Measurements from ENCODE around the gene SNAP91.

SNAP91 gene

DNA sequence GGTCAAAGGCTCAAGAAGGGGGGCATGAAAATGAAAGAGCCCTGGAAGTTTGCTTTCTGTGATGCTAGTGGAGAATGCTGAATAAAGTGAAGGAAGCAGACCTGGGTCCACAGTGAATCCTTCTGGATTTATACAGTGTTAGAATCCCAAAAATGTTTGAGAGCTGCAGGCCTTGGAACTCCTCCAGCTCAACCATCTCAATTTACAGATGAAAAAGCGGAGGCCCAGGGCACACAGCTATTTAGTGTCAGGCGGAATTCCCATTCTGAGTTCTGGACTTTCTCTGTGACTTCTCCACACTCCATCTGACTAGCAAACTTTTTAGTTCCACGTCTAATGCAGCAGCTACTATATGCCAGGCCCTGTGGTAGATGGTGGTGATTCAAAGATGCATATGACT lies 198.1 kb downstream of the SNAP91 start:
- no peak for TF ChIP-seq POLR2AphosphoS5 (IDR thresholded peaks at IDR 0.05; ENCODE audit: low read depth, low read length)
- TF ChIP-seq TAF1 (IDR thresholded peaks at IDR 0.05; ENCODE audit: borderline replicate concordance, insufficient read depth, low read length): no peak
- TF ChIP-seq FOXP2 (optimal IDR thresholded peaks at IDR 0.05; ENCODE audit: borderline replicate concordance, extremely low read depth, extremely low read length, insufficient read depth): no peak
- TF ChIP-seq, protein P1, sequence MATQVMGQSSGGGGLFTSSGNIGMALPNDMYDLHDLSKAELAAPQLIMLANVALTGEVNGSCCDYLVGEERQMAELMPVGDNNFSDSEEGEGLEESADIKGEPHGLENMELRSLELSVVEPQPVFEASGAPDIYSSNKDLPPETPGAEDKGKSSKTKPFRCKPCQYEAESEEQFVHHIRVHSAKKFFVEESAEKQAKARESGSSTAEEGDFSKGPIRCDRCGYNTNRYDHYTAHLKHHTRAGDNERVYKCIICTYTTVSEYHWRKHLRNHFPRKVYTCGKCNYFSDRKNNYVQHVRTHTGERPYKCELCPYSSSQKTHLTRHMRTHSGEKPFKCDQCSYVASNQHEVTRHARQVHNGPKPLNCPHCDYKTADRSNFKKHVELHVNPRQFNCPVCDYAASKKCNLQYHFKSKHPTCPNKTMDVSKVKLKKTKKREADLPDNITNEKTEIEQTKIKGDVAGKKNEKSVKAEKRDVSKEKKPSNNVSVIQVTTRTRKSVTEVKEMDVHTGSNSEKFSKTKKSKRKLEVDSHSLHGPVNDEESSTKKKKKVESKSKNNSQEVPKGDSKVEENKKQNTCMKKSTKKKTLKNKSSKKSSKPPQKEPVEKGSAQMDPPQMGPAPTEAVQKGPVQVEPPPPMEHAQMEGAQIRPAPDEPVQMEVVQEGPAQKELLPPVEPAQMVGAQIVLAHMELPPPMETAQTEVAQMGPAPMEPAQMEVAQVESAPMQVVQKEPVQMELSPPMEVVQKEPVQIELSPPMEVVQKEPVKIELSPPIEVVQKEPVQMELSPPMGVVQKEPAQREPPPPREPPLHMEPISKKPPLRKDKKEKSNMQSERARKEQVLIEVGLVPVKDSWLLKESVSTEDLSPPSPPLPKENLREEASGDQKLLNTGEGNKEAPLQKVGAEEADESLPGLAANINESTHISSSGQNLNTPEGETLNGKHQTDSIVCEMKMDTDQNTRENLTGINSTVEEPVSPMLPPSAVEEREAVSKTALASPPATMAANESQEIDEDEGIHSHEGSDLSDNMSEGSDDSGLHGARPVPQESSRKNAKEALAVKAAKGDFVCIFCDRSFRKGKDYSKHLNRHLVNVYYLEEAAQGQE (IDR thresholded peaks at IDR 0.05; ENCODE audit: insufficient read depth in 1 of 2, low read depth in 2 of 2, low read length in 2 of 2): no peak
- no peak for TF ChIP-seq SIN3A (IDR thresholded peaks at IDR 0.05; ENCODE audit: borderline replicate concordance, insufficient read depth, low read length)

DNA sequence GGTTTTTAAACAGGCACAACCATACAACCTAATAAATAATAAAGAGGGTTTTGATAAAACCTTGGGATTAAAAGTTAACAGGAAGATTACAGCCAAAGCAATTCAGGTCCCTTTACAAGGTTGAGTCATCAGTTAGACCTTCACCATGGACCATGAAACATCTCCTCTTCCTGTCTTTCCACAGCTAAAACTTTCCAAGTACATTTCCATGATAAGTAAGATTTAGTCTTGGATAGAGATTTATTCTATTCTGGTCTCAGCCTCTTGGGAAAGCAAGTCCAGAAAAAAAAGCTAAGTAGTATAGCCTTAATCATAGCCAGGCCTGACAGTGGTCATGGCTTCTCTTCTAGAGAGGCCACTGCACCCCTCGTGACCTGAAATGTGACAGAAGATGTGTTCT lies 199.5 kb downstream of the SNAP91 start:
- TF ChIP-seq SIN3A (IDR thresholded peaks at IDR 0.05; ENCODE audit: borderline replicate concordance, insufficient read depth, low read length) (no peak), TAF1 (IDR thresholded peaks at IDR 0.05; ENCODE audit: borderline replicate concordance, insufficient read depth, low read length) (no peak), FOXP2 (optimal IDR thresholded peaks at IDR 0.05; ENCODE audit: borderline replicate concordance, extremely low read depth, extremely low read length, insufficient read depth) (no peak), POLR2AphosphoS5 (IDR thresholded peaks at IDR 0.05; ENCODE audit: low read depth, low read length) (no peak)
- TF ChIP-seq, protein P1 (IDR thresholded peaks at IDR 0.05; ENCODE audit: insufficient read depth in 1 of 2, low read depth in 2 of 2, low read length in 2 of 2): no peak

DNA sequence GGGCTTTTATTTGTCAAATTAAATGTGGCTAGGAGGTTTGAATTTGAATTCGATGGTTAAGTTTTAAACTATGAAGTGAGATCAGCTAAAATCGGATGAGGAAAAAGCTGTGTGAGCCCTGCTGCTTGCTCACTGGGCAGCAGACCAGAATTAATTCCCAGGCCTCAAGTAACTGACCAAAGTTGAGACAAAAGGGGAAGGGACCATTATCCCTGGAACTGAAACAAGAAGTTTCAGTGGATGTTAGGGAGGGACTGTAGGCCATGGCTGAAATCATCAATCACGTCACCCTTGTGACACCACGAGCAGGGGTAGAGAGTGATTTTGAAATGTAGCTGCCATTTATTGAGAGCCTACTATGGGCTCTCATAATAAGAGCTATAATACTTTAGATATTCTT lies 203.5 kb downstream of the SNAP91 start:
- no peak for TF ChIP-seq SIN3A (IDR thresholded peaks at IDR 0.05; ENCODE audit: borderline replicate concordance, insufficient read depth, low read length)
- no peak for TF ChIP-seq TAF1 (IDR thresholded peaks at IDR 0.05; ENCODE audit: borderline replicate concordance, insufficient read depth, low read length)
- TF ChIP-seq, protein P1 (IDR thresholded peaks at IDR 0.05; ENCODE audit: insufficient read depth in 1 of 2, low read depth in 2 of 2, low read length in 2 of 2): no peak
- TF ChIP-seq POLR2AphosphoS5 (IDR thresholded peaks at IDR 0.05; ENCODE audit: low read depth, low read length): no peak
- TF ChIP-seq FOXP2 (optimal IDR thresholded peaks at IDR 0.05; ENCODE audit: borderline replicate concordance, extremely low read depth, extremely low read length, insufficient read depth): no peak

Measured in PFSK-1 (cell line).